Esophagus muscularis mucosa (tissue), 4 donors: ENCODE data around the gene BCO2. TPM values are rescaled to one million over a fixed set of nuclear protein-coding genes. Genes with fewer than 3 reads are reported as not detected.
"Not testable (repeated sequence)": the region's sequence is repeated elsewhere in the genome, so short reads cannot be mapped to it uniquely, and the experiment has no call there.

Experiments used
- DNase-seq: peaks from one replicate; pipeline ENCODE4 v3.0.0-alpha.2; 2017; ENCODE audit errors: extremely low spot score
- H3K27ac ChIP-seq, 4 donors: fragments of 200-600 bp; sonication (generic); replicated peaks in 1 of 4; 1 replicate in 3 of 4; 2 replicates in 1 of 4; pipeline ENCODE4 v1.5.1; 2016 to 2019; ENCODE audit warnings: mild to moderate bottlenecking in 1 of 4
- H3K27me3 ChIP-seq, 4 donors: fragments of 200-600 bp; sonication (generic); one replicate each; pipeline versions ENCODE4 v1.5.1 to v1.6.0; 2016 to 2019
- H3K36me3 ChIP-seq, 4 donors: fragments of 200-600 bp; sonication (generic); one replicate each; pipeline ENCODE4 v1.5.1; 2016 to 2019
- H3K4me1 ChIP-seq, 4 donors: fragments of 200-600 bp; sonication (generic); one replicate each; pipeline ENCODE4 v1.5.1; 2016 to 2019
- H3K4me3 ChIP-seq, 4 donors: fragments of 200-600 bp; sonication (generic); 1 replicate in 2 of 4; 2 replicates in 2 of 4; pipeline ENCODE4 v1.5.1; 2016 to 2019; ENCODE audit warnings: mild to moderate bottlenecking in 4 of 4, moderate library complexity in 1 of 4
- H3K9me3 ChIP-seq, 4 donors: fragments of 200-600 bp; sonication (generic); 1 replicate in 3 of 4; 2 replicates in 1 of 4; pipeline ENCODE4 v1.5.1; 2016 to 2019
- CTCF ChIP-seq, 3 experiments: fragments of 200-600 bp in 2 of 3; fragments of 450-650 bp in 1 of 3; sonication (generic) in 2 of 3; IDR thresholded peaks; one replicate each; pipeline ENCODE4 v1.5.1; 2017 to 2019; ENCODE audit warnings: antibody characterized with exemption in 3 of 3, mild to moderate bottlenecking in 2 of 3, moderate library complexity in 1 of 3
- EP300 ChIP-seq: sonication (generic); formaldehyde crosslinking; IDR thresholded peaks from one replicate; pipeline ENCODE4 v1.6.1; 2017; ENCODE audit warnings: antibody characterized with exemption
- POLR2A ChIP-seq: fragments of 450-650 bp; IDR thresholded peaks from one replicate; pipeline ENCODE4 v1.6.1; 2017; ENCODE audit warnings: antibody characterized with exemption, moderate library complexity, mild to moderate bottlenecking, low read depth
- POLR2AphosphoS5 ChIP-seq, 2 donors: sonication (generic); formaldehyde crosslinking; IDR thresholded peaks; one replicate each; pipeline ENCODE4 v1.6.1; 2017; ENCODE audit warnings: antibody characterized with exemption in 2 of 2
- WGBS: methylation state at CpG from one replicate; pipeline ENCODE4 v1.1.5; 2018; 5-methylcytosine and 5-hydroxymethylcytosine counted together
- intact Hi-C: fragments of 100-400 bp; cut with DNase I; formaldehyde crosslinking; loops from one replicate; pipeline ENCODE4 v1.15.1; 2023
- total RNA-seq, 4 donors: library from RNA; depleted of rRNA; stranded (reverse); fragments of >200 nt; gene quantifications; one replicate each; pipeline versions ENCODE4 v1.1.0 to v1.2.1, GENCODE V29; 2016

BCO2 gene
- total RNA-seq, 4 donors from 2014 or later, result 1.4 to 11.6 (median 3.1) TPM

GRCh38 chr11:112182867-112183266, 7.6 kb downstream of the BCO2 start:
- DNase-seq, result no peak
- peaks cover 0 to 3% (median 0%) of the 10 kb centered on the region in 4 donors for H3K36me3 ChIP-seq
- H3K4me1 ChIP-seq, result peaks cover 0 to 6% (median 4%) of the 10 kb centered on the region in 4 donors
- H3K27ac ChIP-seq, result no peak overlapping the region
- H3K27me3 ChIP-seq, result no peaks in the 10 kb centered on the region
- no peak overlapping the region for H3K4me3 ChIP-seq
- TF ChIP-seq POLR2AphosphoS5 (IDR thresholded peaks at IDR 0.05) (no peak), POLR2A (no peak), CTCF (IDR thresholded peaks at IDR 0.05) (no peak), EP300 (no peak)
- intact Hi-C loops, result no loop called here
- WGBS, result 68% methylated on average over 1 of the region's 1 CpG
- H3K9me3 ChIP-seq, result no peaks in the 10 kb centered on the region

DNA sequence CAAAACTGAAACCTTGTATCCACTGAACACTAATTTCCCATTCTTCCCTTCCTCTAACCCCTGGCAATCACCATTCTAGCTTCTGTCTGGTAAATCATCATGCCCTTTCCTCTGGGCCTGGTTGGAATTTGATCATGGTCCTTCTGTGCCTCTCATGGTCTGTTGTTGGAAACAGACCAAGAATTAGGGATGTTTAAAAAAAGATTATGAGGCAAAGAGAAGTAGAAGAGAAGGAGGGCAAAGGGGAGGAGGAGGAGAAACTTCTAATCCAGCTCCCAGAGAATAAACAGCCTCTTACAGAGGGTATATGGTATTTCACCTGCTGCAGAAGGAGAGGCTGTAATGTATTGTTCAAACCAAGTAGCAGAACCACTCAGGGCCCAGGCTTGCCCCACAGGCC, 10.6 kb downstream of the BCO2 start:
- DNase-seq, result no peak
- intact Hi-C loops, result no loop called here
- Histone ChIP-seq H3K9me3 (no peaks in the 10 kb centered on the region), H3K36me3 (no peaks in the 10 kb centered on the region), H3K4me3 (no peak overlapping the region), H3K27ac (no peak overlapping the region), H3K4me1 (peaks cover 0 to 6% (median 3%) of the 10 kb centered on the region in 4 donors), H3K27me3 (no peaks in the 10 kb centered on the region)
- no peak for TF ChIP-seq POLR2AphosphoS5 (IDR thresholded peaks at IDR 0.05)
- TF ChIP-seq POLR2A, result no peak
- TF ChIP-seq CTCF (IDR thresholded peaks at IDR 0.05), result no peak
- no peak for TF ChIP-seq EP300

GRCh38 chr11:112186304-112186703, 11.0 kb downstream of the BCO2 start:
- no peaks in the 10 kb centered on the region for H3K27me3 ChIP-seq
- intact Hi-C loops, result no loop called here

GRCh38 chr11:112195113-112195512, 19.8 kb downstream of the BCO2 start:
- intact Hi-C loops, H3K4me3 ChIP-seq, H3K27ac ChIP-seq, H3K9me3 ChIP-seq, H3K4me1 ChIP-seq, H3K27me3 ChIP-seq, DNase-seq: not testable (repeated sequence)
- WGBS, result 82% methylated on average over 11 of the region's 11 CpGs
- peaks cover 0 to 32% (median 0%) of the 10 kb centered on the region in 4 donors for H3K36me3 ChIP-seq

More at GRCh38 chr11:112186304-112186703, 11.0 kb downstream of the BCO2 start:
- H3K9me3 ChIP-seq, result no peaks in the 10 kb centered on the region
- TF ChIP-seq EP300 (no peak), CTCF (IDR thresholded peaks at IDR 0.05) (no peak), POLR2A (no peak), POLR2AphosphoS5 (IDR thresholded peaks at IDR 0.05) (no peak)
- H3K27ac ChIP-seq, result no peak overlapping the region
- H3K4me1 ChIP-seq, result peaks cover 0 to 6% (median 3%) of the 10 kb centered on the region in 4 donors
- no peak for DNase-seq
- H3K36me3 ChIP-seq, result no peaks in the 10 kb centered on the region
- H3K4me3 ChIP-seq, result no peak overlapping the region

GRCh38 chr11:112195951-112196351, 20.6 kb downstream of the BCO2 start:
- TF ChIP-seq POLR2A (no peak), EP300 (no peak), CTCF (IDR thresholded peaks at IDR 0.05) (no peak), POLR2AphosphoS5 (IDR thresholded peaks at IDR 0.05) (no peak)
- Histone ChIP-seq H3K4me3 (no peak overlapping the region), H3K27ac (no peak overlapping the region), H3K9me3 (no peaks in the 10 kb centered on the region), H3K27me3 (no peaks in the 10 kb centered on the region), H3K4me1 (no peaks in the 10 kb centered on the region), H3K36me3 (peaks cover 0 to 32% (median 0%) of the 10 kb centered on the region in 4 donors)
- no peak for DNase-seq
- 49% methylated on average over 2 of the region's 2 CpGs for WGBS
- intact Hi-C loops, result no loop called here
